Neural cell (in vitro differentiated cells): ENCODE measurements around the gene NEURL4. TPM values are rescaled to one million over a fixed set of nuclear protein-coding genes. Genes with fewer than 3 reads are reported as not detected.
A peak's percentile ranks its signal among the peaks of the same experiment; 100 is the strongest.

Experiments
- H2AFZ ChIP-seq: fragments of 200-600, 300-800 bp; sonication (generic), shearing (Covaris generic); 2 replicates; pipeline ENCODE4 v1.6.0; 2014; ENCODE audit warnings: low read depth, mild to moderate bottlenecking, antibody characterized with exemption, low read length, moderate library complexity
- H3F3A ChIP-seq: fragments of 200-600 bp; shearing (Covaris generic); 2 replicates; pipeline ENCODE4 v1.6.1; 2016; ENCODE audit warnings: mild to moderate bottlenecking, moderate library complexity, mixed read lengths, antibody characterized with exemption, low read length; ENCODE audit not compliant: insufficient read depth, poor library complexity, severe bottlenecking
- H3K27ac ChIP-seq: fragments of 200-600, 300-800 bp; sonication (generic), shearing (Covaris generic); 2 replicates; pipeline ENCODE4 v1.5.1; 2014; ENCODE audit warnings: mild to moderate bottlenecking, low read length, moderate library complexity
- H3K27me3 ChIP-seq: fragments of 300-800, 200-600 bp; sonication (generic), shearing (Covaris generic); 2 replicates; pipeline ENCODE4 v1.6.0; 2014; ENCODE audit warnings: mild to moderate bottlenecking, low read depth, low read length, moderate library complexity; ENCODE audit not compliant: insufficient read depth
- H3K36me3 ChIP-seq: fragments of 300-800, 200-600 bp; sonication (generic), shearing (Covaris generic); 2 replicates; pipeline ENCODE4 v1.5.1; 2014; ENCODE audit warnings: mild to moderate bottlenecking, antibody characterized with exemption, low read length, moderate library complexity; ENCODE audit not compliant: insufficient read depth
- H3K4me2 ChIP-seq: fragments of 300-800, 200-600 bp; sonication (generic), shearing (Covaris generic); 2 replicates; pipeline ENCODE4 v1.6.0; 2014; ENCODE audit warnings: mild to moderate bottlenecking, low read length
- H3K4me3 ChIP-seq: fragments of 300-800, 200-600 bp; sonication (generic), shearing (Covaris generic); 2 replicates; pipeline ENCODE4 v1.5.1; 2014; ENCODE audit warnings: mild to moderate bottlenecking, low read length, moderate library complexity
- H3K79me2 ChIP-seq: fragments of 200-600 bp; shearing (Covaris generic); replicated peaks from 2 replicates; pipeline ENCODE4 v1.6.0; 2014; ENCODE audit warnings: mild to moderate bottlenecking, low read length, moderate library complexity; ENCODE audit not compliant: insufficient read depth
- H3K9ac ChIP-seq: fragments of 300-800, 200-600 bp; sonication (generic), shearing (Covaris generic); 2 replicates; pipeline ENCODE4 v1.6.1; 2016; ENCODE audit warnings: mild to moderate bottlenecking, low read length, mixed read lengths
- H3K9me2 ChIP-seq: fragments of 200-600 bp; shearing (Covaris generic); 2 replicates; pipeline ENCODE4 v1.6.1; 2016; ENCODE audit warnings: mild to moderate bottlenecking, low read length, mixed read lengths; ENCODE audit not compliant: insufficient read depth
- H3K9me3 ChIP-seq: fragments of 200-600, 300-800 bp; sonication (generic), shearing (Covaris generic); 2 replicates; pipeline ENCODE4 v1.6.1; 2016; ENCODE audit warnings: mild to moderate bottlenecking, mixed run types, low read length, moderate library complexity, mixed read lengths
- H4K20me1 ChIP-seq: fragments of 200-600 bp; shearing (Covaris generic); 2 replicates; pipeline ENCODE4 v1.6.1; 2016; ENCODE audit warnings: mild to moderate bottlenecking, mixed run types; ENCODE audit not compliant: insufficient read depth
- EP300 ChIP-seq: fragments of 450-650 bp; conservative IDR thresholded peaks from 2 replicates; pipeline ENCODE4 v1.6.1; 2014; ENCODE audit warnings: antibody characterized with exemption, mild to moderate bottlenecking, moderate library complexity; ENCODE audit not compliant: poor library complexity, severe bottlenecking
- EZH2 ChIP-seq: fragments of 200-600, 300-800 bp; shearing (Covaris generic), sonication (generic); IDR thresholded peaks from 2 replicates; pipeline ENCODE4 v1.6.1; 2014; ENCODE audit warnings: antibody characterized with exemption, low read length, borderline replicate concordance, mild to moderate bottlenecking; ENCODE audit not compliant: insufficient read depth, poor library complexity, severe bottlenecking
- MXI1 ChIP-seq: fragments of 450-650 bp; conservative IDR thresholded peaks from 2 replicates; pipeline ENCODE4 v1.6.1; 2014; ENCODE audit warnings: antibody characterized with exemption, mild to moderate bottlenecking; ENCODE audit not compliant: poor library complexity, severe bottlenecking
- POLR2AphosphoS5 ChIP-seq: IDR thresholded peaks from 2 replicates; pipeline ENCODE4 v1.6.1; 2012
- RAD21 ChIP-seq: fragments of 450-650 bp; conservative IDR thresholded peaks from 2 replicates; pipeline ENCODE4 v1.6.1; 2014; ENCODE audit warnings: antibody characterized with exemption, mild to moderate bottlenecking, moderate library complexity
- polyA plus RNA-seq: library from polyadenylated mRNA; depleted of rRNA; stranded (reverse); fragments of >200 nt; gene quantifications from 2 replicates; pipeline ENCODE4 v1.2.3, GENCODE V29; 2014
- TF ChIP-seq, protein P1 (sequence below): IDR thresholded peaks from 2 replicates; pipeline ENCODE4 v1.6.1; 2012; ENCODE audit warnings: borderline replicate concordance
- TF ChIP-seq, protein P2 (sequence below): fragments of 450-650 bp; IDR thresholded peaks from 2 replicates; pipeline ENCODE4 v1.5.1; 2014; ENCODE audit warnings: antibody characterized with exemption, mild to moderate bottlenecking, moderate library complexity; ENCODE audit not compliant: poor library complexity, severe bottlenecking

NEURL4 gene
- polyA plus RNA-seq, 1 donor from 2014 or later = 58.4 TPM

GRCh38 chr17:7309628-7310027 is 19.5 kb downstream of the NEURL4 start:
- Histone ChIP-seq H3K4me3 (peak overlapping the region; percentile 91), H4K20me1 (peaks cover 12% of the 10 kb centered on the region), H3F3A (no peaks in the 10 kb centered on the region), H3K27ac (no peak overlapping the region), H3K79me2 (peaks cover 41% of the 10 kb centered on the region), H3K27me3 (no peaks in the 10 kb centered on the region), H3K9me3 (no peaks in the 10 kb centered on the region), H3K4me2 (no peak overlapping the region), H3K9me2 (no peaks in the 10 kb centered on the region), H2AFZ (no peak overlapping the region), H3K36me3 (no peaks in the 10 kb centered on the region), H3K9ac (no peak overlapping the region)
- no peak for TF ChIP-seq EP300
- TF ChIP-seq MXI1 = no peak
- no peak for TF ChIP-seq RAD21
- TF ChIP-seq, protein P1, sequence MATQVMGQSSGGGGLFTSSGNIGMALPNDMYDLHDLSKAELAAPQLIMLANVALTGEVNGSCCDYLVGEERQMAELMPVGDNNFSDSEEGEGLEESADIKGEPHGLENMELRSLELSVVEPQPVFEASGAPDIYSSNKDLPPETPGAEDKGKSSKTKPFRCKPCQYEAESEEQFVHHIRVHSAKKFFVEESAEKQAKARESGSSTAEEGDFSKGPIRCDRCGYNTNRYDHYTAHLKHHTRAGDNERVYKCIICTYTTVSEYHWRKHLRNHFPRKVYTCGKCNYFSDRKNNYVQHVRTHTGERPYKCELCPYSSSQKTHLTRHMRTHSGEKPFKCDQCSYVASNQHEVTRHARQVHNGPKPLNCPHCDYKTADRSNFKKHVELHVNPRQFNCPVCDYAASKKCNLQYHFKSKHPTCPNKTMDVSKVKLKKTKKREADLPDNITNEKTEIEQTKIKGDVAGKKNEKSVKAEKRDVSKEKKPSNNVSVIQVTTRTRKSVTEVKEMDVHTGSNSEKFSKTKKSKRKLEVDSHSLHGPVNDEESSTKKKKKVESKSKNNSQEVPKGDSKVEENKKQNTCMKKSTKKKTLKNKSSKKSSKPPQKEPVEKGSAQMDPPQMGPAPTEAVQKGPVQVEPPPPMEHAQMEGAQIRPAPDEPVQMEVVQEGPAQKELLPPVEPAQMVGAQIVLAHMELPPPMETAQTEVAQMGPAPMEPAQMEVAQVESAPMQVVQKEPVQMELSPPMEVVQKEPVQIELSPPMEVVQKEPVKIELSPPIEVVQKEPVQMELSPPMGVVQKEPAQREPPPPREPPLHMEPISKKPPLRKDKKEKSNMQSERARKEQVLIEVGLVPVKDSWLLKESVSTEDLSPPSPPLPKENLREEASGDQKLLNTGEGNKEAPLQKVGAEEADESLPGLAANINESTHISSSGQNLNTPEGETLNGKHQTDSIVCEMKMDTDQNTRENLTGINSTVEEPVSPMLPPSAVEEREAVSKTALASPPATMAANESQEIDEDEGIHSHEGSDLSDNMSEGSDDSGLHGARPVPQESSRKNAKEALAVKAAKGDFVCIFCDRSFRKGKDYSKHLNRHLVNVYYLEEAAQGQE = no peak
- TF ChIP-seq, protein P2, sequence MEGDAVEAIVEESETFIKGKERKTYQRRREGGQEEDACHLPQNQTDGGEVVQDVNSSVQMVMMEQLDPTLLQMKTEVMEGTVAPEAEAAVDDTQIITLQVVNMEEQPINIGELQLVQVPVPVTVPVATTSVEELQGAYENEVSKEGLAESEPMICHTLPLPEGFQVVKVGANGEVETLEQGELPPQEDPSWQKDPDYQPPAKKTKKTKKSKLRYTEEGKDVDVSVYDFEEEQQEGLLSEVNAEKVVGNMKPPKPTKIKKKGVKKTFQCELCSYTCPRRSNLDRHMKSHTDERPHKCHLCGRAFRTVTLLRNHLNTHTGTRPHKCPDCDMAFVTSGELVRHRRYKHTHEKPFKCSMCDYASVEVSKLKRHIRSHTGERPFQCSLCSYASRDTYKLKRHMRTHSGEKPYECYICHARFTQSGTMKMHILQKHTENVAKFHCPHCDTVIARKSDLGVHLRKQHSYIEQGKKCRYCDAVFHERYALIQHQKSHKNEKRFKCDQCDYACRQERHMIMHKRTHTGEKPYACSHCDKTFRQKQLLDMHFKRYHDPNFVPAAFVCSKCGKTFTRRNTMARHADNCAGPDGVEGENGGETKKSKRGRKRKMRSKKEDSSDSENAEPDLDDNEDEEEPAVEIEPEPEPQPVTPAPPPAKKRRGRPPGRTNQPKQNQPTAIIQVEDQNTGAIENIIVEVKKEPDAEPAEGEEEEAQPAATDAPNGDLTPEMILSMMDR = no peak
- TF ChIP-seq EZH2 = no peak
- TF ChIP-seq POLR2AphosphoS5 = no peak

GRCh38 chr17:7308625-7309433 is 20.3 kb downstream of the NEURL4 start:
- peak overlapping the region; percentile 89 for H3K4me2 ChIP-seq
- no peak for TF ChIP-seq RAD21
- TF ChIP-seq, protein P2 = no peak
- no peak for TF ChIP-seq EP300
- peaks cover 33% of the 10 kb centered on the region for H3K79me2 ChIP-seq
- H4K20me1 ChIP-seq = peaks cover 12% of the 10 kb centered on the region
- no peaks in the 10 kb centered on the region for H3K27me3 ChIP-seq
- H3K9me2 ChIP-seq = no peaks in the 10 kb centered on the region
- no peaks in the 10 kb centered on the region for H3F3A ChIP-seq
- H3K9me3 ChIP-seq = no peaks in the 10 kb centered on the region
- H3K27ac ChIP-seq = peak overlapping the region; percentile 84
- peak overlapping the region; percentile 86 for H3K9ac ChIP-seq
- H2AFZ ChIP-seq = no peak overlapping the region
- H3K36me3 ChIP-seq = no peaks in the 10 kb centered on the region
- H3K4me3 ChIP-seq = peak overlapping the region; percentile 91
